ENCODE results near the gene ADCY5.

The ADCY5 gene

DNA sequence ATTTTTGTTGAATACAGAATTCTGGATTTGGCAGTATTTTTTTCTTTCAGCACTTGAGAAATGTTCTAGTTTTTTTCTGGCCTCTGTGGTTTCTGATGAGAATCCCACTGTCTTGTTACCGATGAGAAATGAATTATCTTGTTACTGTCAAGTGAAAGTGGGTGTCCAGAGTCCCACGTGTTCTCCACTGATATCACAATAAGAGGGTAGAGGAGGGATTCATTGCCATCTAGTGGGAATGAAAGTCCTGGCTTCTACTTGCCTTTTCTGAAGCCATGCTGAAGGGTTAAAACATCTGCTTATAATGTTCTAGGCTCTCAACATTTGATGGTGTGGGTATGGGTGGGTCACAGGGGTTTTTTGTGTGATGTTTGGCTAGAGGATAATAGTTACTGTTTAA lies 181.1 kb downstream of the ADCY5 start:
- no peak overlapping the region for H3K4me3 ChIP-seq (ENCODE audit: low read length)
- TF ChIP-seq, protein P1, sequence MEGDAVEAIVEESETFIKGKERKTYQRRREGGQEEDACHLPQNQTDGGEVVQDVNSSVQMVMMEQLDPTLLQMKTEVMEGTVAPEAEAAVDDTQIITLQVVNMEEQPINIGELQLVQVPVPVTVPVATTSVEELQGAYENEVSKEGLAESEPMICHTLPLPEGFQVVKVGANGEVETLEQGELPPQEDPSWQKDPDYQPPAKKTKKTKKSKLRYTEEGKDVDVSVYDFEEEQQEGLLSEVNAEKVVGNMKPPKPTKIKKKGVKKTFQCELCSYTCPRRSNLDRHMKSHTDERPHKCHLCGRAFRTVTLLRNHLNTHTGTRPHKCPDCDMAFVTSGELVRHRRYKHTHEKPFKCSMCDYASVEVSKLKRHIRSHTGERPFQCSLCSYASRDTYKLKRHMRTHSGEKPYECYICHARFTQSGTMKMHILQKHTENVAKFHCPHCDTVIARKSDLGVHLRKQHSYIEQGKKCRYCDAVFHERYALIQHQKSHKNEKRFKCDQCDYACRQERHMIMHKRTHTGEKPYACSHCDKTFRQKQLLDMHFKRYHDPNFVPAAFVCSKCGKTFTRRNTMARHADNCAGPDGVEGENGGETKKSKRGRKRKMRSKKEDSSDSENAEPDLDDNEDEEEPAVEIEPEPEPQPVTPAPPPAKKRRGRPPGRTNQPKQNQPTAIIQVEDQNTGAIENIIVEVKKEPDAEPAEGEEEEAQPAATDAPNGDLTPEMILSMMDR (conservative IDR thresholded peaks at IDR 0.05; ENCODE audit: low read depth, low read length), result no peak
- no peak for DNase-seq (ENCODE audit: low read depth)

DNA sequence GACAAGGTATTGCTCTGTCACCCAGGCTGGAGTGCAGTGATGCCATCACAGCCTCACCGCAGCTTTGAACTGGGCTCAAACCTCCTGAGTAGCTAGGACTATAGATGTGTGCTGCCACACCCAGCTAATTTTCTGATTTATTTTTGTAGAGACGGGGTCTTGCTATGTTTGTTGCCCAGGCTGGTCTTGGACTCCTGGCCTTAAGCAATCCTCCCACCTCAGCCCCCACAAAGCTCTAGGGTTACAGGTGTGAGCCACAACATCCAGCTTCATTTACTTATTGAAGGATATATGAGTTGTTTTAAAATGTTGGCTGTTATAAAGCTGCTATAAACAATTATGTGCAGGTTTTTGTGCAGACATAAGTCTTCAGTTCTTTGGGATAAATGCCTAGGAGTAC lies 184.9 kb downstream of the ADCY5 start:
- no peak overlapping the region for H3K4me3 ChIP-seq (ENCODE audit: low read length)
- TF ChIP-seq, protein P1 (conservative IDR thresholded peaks at IDR 0.05; ENCODE audit: low read depth, low read length), result no peak
- no peak for DNase-seq (ENCODE audit: low read depth)

DNA sequence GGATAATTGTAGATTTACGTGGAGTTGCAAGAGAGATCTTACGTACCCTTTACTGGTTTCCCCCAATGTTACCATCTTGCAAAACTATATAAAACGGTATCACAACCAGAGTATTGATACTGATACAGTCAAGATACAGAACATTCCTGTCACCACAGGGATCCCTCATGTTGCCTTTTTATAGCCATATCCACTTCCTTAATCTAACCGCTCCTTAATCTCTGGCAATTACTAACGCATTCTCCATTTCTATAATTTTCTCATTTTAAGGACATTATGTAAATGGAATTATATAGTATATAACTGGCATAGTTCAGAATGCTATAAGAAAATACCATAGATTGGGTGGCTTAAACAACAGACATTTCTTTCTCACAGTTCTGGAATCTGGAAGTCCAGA lies 186.0 kb downstream of the ADCY5 start:
- no peak for DNase-seq (ENCODE audit: low read depth)
- no peak overlapping the region for H3K4me3 ChIP-seq (ENCODE audit: low read length)
- TF ChIP-seq, protein P1 (conservative IDR thresholded peaks at IDR 0.05; ENCODE audit: low read depth, low read length), result no peak

DNA sequence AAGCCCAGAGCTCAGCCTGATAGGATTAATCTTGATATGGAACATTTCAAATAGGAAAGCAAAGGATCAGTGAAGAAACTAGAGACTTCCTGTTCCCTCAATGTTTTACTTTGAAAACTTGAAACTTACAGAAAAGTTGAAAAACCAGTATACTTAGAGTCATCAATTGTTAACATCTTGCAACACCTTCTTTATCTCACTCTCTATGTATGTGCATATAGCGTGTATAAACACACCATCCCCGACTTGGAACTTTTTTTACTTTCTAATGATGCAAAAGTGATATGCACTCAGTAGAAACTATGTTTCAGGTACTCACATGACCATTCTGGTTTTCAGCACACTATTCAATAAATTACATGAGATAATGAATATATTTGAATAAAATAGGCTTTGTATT lies 186.7 kb downstream of the ADCY5 start:
- TF ChIP-seq, protein P1 (conservative IDR thresholded peaks at IDR 0.05; ENCODE audit: low read depth, low read length), result no peak
- no peak overlapping the region for H3K4me3 ChIP-seq (ENCODE audit: low read length)
- DNase-seq (ENCODE audit: low read depth), result no peak

DNA sequence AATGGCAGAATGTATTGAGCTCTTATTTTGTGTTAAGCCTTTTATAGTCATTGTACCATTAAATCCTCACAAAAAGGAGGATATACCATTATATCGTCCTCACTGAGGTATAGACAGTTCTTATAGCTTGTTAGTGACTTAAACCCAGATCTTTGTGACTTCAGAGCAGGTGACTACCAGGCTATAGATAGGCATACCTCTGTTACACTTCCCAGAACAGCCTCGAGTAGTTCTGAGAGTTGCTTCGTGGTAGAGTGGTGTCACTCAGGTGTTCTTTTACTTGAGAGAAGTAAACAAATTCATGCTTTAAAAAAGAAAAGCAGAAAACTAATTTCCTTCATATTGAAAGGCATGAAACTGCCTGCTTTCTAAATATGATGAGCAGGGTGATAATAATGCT lies 187.2 kb downstream of the ADCY5 start:
- no peak for DNase-seq (ENCODE audit: low read depth)
- H3K4me3 ChIP-seq (ENCODE audit: low read length), result no peak overlapping the region
- TF ChIP-seq, protein P1 (conservative IDR thresholded peaks at IDR 0.05; ENCODE audit: low read depth, low read length), result no peak

DNA sequence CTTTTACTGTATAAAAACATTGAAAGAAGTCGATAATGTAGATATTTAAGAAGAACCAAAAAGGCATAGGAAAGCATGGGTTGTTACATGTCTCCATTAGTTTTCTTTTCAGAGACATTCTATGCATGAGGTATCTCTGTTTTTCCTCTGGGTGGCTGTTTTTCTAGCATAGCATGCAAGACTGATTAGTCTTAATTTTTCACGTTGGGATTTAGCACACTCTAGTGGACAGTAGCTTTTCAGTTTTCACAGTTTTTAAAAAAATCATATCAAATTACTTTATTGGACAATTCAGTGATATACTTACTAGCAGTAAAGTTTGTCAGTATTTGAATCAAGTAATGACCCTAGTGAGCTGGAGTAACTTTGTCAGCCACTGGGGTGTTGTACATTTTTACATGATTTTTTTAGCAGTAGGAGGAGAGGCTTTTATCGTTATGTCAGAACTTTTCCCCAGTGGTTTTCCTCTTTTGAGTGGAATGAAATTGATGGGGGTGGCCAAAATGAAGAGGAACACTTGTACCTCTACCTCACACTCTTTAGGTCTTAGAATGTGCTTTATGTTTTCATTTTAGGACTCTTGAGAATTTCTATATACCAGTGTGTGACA lies 190.0 kb downstream of the ADCY5 start:
- DNase-seq (ENCODE audit: low read depth), result peak; percentile 29
- TF ChIP-seq, protein P1 (conservative IDR thresholded peaks at IDR 0.05; ENCODE audit: low read depth, low read length), result peak; percentile 64
- H3K4me3 ChIP-seq (ENCODE audit: low read length), result no peak overlapping the region

DNA sequence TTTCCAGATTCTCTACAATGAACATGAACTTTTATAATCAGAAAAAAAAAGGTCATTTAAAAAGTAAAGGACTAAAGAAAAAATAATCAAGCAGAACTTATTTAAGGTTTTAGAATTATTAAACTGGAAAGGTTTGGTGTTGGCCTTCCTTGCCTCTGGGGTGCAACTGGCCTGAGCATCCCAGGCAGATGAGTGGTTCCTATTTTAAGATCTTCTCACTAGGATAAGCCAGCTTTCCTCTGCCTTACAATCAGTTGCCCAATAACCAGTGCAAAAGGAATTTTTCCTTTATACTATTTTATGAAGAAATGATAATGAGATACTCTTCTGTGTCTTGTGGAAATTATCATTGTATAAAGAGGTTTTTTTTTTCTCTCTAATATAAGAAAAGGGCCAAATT lies 190.5 kb downstream of the ADCY5 start:
- no peak overlapping the region for H3K4me3 ChIP-seq (ENCODE audit: low read length)
- DNase-seq (ENCODE audit: low read depth), result no peak
- TF ChIP-seq, protein P1 (conservative IDR thresholded peaks at IDR 0.05; ENCODE audit: low read depth, low read length), result no peak
